CD8-positive, alpha-beta memory T cell (primary cell): Measurements from ENCODE around the gene SLC34A1. TPM values are rescaled to one million over a fixed set of nuclear protein-coding genes. Genes with fewer than 3 reads are reported as not detected.

ENCODE experiments used
- CTCF ChIA-PET: fragments of 350-600 bp; sonication (Branson Sonifier 250); formaldehyde crosslinking; loops from one replicate; lab custom pipeline; 2021; ENCODE audit warnings: antibody characterized with exemption; lab: Charles Lee
- POLR2A ChIA-PET: fragments of 350-600 bp; sonication (Branson Sonifier 250); formaldehyde crosslinking; loops from one replicate; lab custom pipeline; 2021; ENCODE audit warnings: antibody characterized with exemption; lab: Charles Lee
- DNase-seq, 5 donors: peaks; one replicate each; pipeline versions ENCODE4 v3.0.0 to v3.0.0-alpha.2; 2020 to 2022; ENCODE audit warnings: mixed read lengths in 1 of 5
- H3K27ac ChIP-seq: one replicate; pipeline ENCODE4 v1.7.0; 2013; ENCODE audit warnings: low read depth, mild to moderate bottlenecking, low read length, moderate library complexity
- H3K27me3 ChIP-seq: 2 replicates; pipeline ENCODE4 v1.7.0; 2013; ENCODE audit warnings: low read length, mild to moderate bottlenecking; ENCODE audit not compliant: insufficient read depth, poor library complexity, severe bottlenecking
- H3K36me3 ChIP-seq: 2 replicates; pipeline ENCODE4 v1.7.0; 2013; ENCODE audit warnings: mild to moderate bottlenecking, low read length, moderate library complexity; ENCODE audit not compliant: insufficient read depth
- H3K4me1 ChIP-seq: 2 replicates; pipeline ENCODE4 v1.7.0; 2013; ENCODE audit warnings: mild to moderate bottlenecking, low read length, moderate library complexity; ENCODE audit not compliant: insufficient read depth
- H3K4me3 ChIP-seq: 2 replicates; pipeline ENCODE4 v1.7.0; 2013; ENCODE audit warnings: mild to moderate bottlenecking, low read length
- H3K9me3 ChIP-seq: 2 replicates; pipeline ENCODE4 v1.7.0; 2013; ENCODE audit warnings: mild to moderate bottlenecking, low read length
- H3K27ac Mint-ChIP-seq, 8 donors: one replicate each; pipeline ENCODE4 v1.8.0; 2020 to 2021; ENCODE audit warnings: mixed read lengths in 8 of 8, mild to moderate bottlenecking in 6 of 8, inconsistent platforms in 3 of 8, moderate library complexity in 3 of 8
- H3K27me3 Mint-ChIP-seq, 2 donors: one replicate each; pipeline ENCODE4 v1.8.0; 2020 to 2021; ENCODE audit warnings: mixed read lengths in 2 of 2, mild to moderate bottlenecking in 1 of 2, moderate library complexity in 1 of 2
- H3K36me3 Mint-ChIP-seq, 3 donors: one replicate each; pipeline ENCODE4 v1.8.0; 2020 to 2021; ENCODE audit warnings: mixed read lengths in 3 of 3, inconsistent platforms in 1 of 3, mild to moderate bottlenecking in 1 of 3
- H3K4me1 Mint-ChIP-seq, 3 donors: one replicate each; pipeline ENCODE4 v1.8.0; 2020 to 2021; ENCODE audit warnings: mixed read lengths in 3 of 3, inconsistent platforms in 1 of 3, mild to moderate bottlenecking in 1 of 3
- H3K4me3 Mint-ChIP-seq, 7 donors: one replicate each; pipeline ENCODE4 v1.8.0; 2020 to 2021; ENCODE audit warnings: mixed read lengths in 7 of 7, mild to moderate bottlenecking in 6 of 7, moderate library complexity in 4 of 7, inconsistent platforms in 2 of 7
- H3K9me3 Mint-ChIP-seq, 5 donors: one replicate each; pipeline ENCODE4 v1.8.0; 2020 to 2022; ENCODE audit warnings: mixed read lengths in 5 of 5, mild to moderate bottlenecking in 3 of 5, moderate library complexity in 2 of 5, inconsistent platforms in 1 of 5
- polyA plus RNA-seq: library from polyadenylated mRNA; unstranded; fragments of 300-500 nt; fragmentation: Illumina TruSeq; gene quantifications from one replicate; pipeline ENCODE4 v1.2.3, GENCODE V29; 2021
- total RNA-seq, 2 experiments: library from RNA; stranded (reverse); gene quantifications; one replicate each; pipeline ENCODE4 v1.2.3, GENCODE V29; 2021

The SLC34A1 gene
- total and polyA plus RNA-seq, 3 experiments from 2014 or later = 0.09 to 0.17 TPM; not detected in 1

DNA sequence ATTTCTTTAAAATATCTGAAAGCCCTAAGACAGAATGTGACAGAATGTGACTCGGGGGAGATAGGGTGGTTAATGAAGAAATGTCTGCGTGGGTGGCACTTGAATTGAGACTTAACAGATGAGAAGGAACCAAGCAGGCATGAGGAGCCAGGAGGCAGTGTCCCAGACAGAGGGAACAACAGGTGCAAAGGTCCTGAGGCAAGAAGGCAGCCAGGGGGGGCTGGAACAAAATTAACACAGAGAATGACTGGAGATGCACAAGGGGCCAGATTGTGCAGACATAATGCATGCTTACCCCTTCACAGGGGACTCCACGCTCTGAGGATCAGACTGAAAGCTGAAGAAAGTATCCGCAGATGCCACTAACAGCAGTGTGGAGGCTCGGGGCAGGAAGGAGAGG is 34.5 kb upstream of the SLC34A1 start:
- peak overlapping the region; percentile 31 to 100 (median 93) for H3K27ac Mint-ChIP-seq
- Histone ChIP-seq H3K27me3 (no peaks in the 10 kb centered on the region), H3K4me3 (no peak overlapping the region), H3K36me3 (peaks cover 17% of the 10 kb centered on the region), H3K27ac (no peak overlapping the region), H3K9me3 (no peaks in the 10 kb centered on the region), H3K4me1 (peaks cover 40% of the 10 kb centered on the region)
- POLR2A ChIA-PET = interaction anchor here (1.8 kb wide), 1 partner anchor 10 kb away, joined by 5 read pairs; no protein-coding TSS in a partner anchor
- CTCF ChIA-PET = interaction anchor here (1.1 to 6.0 kb wide), 4 partner anchors 19 to 53 kb away, joined by 3 to 37 read pairs (median 10); no protein-coding TSS in a partner anchor
- H3K4me3 Mint-ChIP-seq = peak overlapping the region; percentile 97 to 100 (median 98)
- H3K4me1 Mint-ChIP-seq = peaks cover 51 to 72% (median 61%) of the 10 kb centered on the region in 3 donors
- H3K9me3 Mint-ChIP-seq = no peaks in the 10 kb centered on the region
- no peaks in the 10 kb centered on the region for H3K27me3 Mint-ChIP-seq
- DNase-seq = peak in 1 of 5 donors; percentile 35
- peaks cover 0 to 52% (median 0%) of the 10 kb centered on the region in 3 donors for H3K36me3 Mint-ChIP-seq

DNA sequence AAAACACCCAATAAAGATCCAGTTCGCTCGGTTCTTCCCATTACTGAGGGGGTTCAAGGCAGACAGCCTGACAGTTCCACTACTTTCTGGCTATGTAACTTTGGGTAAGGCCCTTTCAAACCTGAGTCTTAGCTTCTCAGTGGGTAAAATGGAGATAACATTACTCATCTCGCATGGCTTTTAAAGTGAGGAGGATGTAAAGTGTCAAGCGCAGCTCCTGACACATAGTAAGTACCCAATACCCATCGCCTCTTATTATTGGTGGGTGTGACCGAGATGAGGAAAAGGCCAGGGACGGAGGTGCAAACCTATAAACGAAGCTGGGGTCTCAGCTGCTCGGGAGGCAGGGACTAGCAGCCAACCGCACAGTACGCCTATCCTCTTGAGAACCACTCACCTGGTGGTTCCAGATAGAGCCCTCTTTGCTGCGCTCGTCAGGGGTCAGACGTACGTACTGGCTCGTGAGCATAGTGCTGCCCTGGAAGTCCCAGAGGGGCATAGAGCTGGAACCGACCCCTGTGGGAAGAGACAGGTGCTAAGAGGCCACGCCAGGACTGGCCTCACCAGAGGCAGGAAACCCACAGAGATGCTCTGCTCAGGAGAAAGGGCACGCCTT is 33.4 kb upstream of the SLC34A1 start:
- ChIA-PET POLR2A (interaction anchor here (1.0 to 2.7 kb wide), 6 partner anchors 9 to 109 kb away, joined by 3 to 23 read pairs (median 6); partner anchors contain the start of gene PRR7), CTCF (interaction anchor here (1.0 to 11.5 kb wide), 10 partner anchors 10 to 962 kb away, joined by 3 to 118 read pairs (median 6); partner anchors contain the start of genes HIGD2A, NOP16 and PDLIM7)
- Histone ChIP-seq H3K4me3 (peak overlapping the region; percentile 93), H3K27ac (peak overlapping the region; percentile 96), H3K27me3 (no peaks in the 10 kb centered on the region), H3K36me3 (peaks cover 17% of the 10 kb centered on the region), H3K9me3 (no peaks in the 10 kb centered on the region), H3K4me1 (peaks cover 50% of the 10 kb centered on the region)
- Mint-ChIP-seq H3K27ac (peak overlapping the region; percentile 94 to 100 (median 100)), H3K4me1 (peaks cover 59 to 76% (median 72%) of the 10 kb centered on the region in 3 donors), H3K27me3 (no peaks in the 10 kb centered on the region), H3K36me3 (peaks cover 0 to 47% (median 0%) of the 10 kb centered on the region in 3 donors), H3K4me3 (peak overlapping the region; percentile 97 to 100 (median 98)), H3K9me3 (no peaks in the 10 kb centered on the region)
- DNase-seq = peak in 1 of 5 donors; percentile 43

DNA sequence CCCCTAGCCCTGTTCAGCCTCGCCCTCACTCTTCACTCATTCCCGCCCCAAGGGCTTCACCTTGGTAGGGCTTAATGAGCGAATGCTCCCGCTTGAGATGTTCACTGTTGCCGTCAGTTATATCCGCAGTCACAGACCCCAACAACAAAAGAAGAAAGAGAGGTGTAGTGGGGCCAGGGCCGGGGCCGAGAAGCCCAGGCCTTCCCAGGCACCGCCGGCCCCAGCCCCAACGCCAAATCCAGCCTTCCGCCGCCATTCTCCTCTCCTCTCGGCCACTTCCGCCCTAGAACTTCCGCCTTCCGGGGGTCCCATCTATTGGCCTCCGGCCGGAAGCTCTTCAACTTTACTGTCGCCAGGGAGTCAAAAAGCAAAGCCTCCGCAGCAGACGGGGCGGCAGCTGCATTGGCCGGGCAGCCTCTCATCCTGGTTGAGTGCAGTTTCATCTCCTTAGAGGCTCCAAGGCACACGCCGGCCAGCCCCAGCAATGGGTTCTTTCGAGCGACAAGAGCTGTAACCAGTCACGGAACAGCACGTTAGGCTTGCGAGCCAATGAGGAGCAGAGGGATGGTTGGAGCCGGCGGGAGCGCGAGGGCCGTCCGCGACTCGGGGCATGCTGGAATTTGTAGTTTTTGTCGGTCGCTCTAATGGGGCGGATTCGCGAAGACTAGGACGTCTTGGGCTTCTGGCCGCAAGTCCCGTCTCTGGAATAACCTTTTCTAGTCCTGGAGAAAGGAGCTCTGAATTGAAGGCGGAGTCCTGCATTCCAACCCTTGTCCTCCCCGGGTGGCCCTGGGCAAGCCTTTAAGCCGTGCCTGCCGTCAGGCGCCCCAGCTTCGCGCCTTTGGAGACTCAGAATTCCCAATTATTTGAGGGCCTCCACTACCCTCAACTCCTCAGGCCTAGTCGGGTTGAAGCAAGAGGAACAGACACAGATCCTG is 32.6 kb upstream of the SLC34A1 start, which contains the start of gene LMAN2:
TSS of gene LMAN2 (minus strand) at position 277 of the 938 bp plus-strand sequence. CDS start at position 256, 21 bp downstream.
- ChIA-PET CTCF (interaction anchor here (1.0 to 11.5 kb wide), 9 partner anchors 10 to 963 kb away, joined by 3 to 118 read pairs (median 7); partner anchors contain the start of genes HIGD2A, NOP16 and PDLIM7), POLR2A (interaction anchor here (0.6 to 2.7 kb wide), 10 partner anchors 9 to 218 kb away, joined by 3 to 23 read pairs (median 4); partner anchors contain the start of genes GRK6, NSD1 and PRR7)
- DNase-seq = peak; percentile 85 to 94 (median 91)
- H3K4me3 Mint-ChIP-seq = peak within 1 kb of the TSS; percentile 97 to 100 (median 98)
- Histone ChIP-seq H3K4me3 (peak within 1 kb of the TSS; percentile 93), H3K27ac (peak within 1 kb of the TSS; percentile 96), H3K27me3 (no peaks in the 10 kb centered on the region), H3K9me3 (no peaks in the 10 kb centered on the region), H3K4me1 (peaks cover 57% of the 10 kb centered on the region), H3K36me3 (peaks cover 13% of the 10 kb centered on the region)
- H3K4me1 Mint-ChIP-seq = peaks cover 61 to 76% (median 72%) of the 10 kb centered on the region in 3 donors
- H3K27ac Mint-ChIP-seq = peak within 1 kb of the TSS; percentile 94 to 100 (median 100)
- peaks cover 0 to 39% (median 0%) of the 10 kb centered on the region in 3 donors for H3K36me3 Mint-ChIP-seq
- no peaks in the 10 kb centered on the region for H3K9me3 Mint-ChIP-seq
- H3K27me3 Mint-ChIP-seq = no peaks in the 10 kb centered on the region

DNA sequence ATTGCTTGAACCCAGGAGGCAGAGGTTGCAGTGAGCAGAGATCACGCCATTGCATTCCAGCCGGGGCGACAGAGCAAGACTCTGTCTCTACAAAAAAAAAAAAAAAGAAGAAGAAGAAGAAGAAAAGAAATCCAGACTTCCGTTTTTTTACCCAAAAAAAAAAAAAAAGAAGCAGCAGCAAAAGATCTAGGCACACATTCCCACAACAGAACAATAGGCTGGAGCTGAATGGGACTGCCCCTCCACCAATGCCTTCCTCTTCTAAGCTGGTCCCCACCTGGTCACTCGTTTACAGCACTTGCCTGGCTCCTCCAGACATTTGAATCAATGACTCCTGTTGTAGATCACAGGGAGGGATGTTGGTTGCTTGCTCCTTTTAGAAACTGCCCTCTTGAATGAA is 31.1 kb upstream of the SLC34A1 start:
- H3K4me3 ChIP-seq = no peak overlapping the region
- peak overlapping the region in 3 of 7 donors; percentile 43 to 51 (median 44) for H3K4me3 Mint-ChIP-seq
- H3K27ac Mint-ChIP-seq = peak overlapping the region in 2 of 8 donors; percentile 50 to 62
- no peak overlapping the region for H3K27ac ChIP-seq
- ChIA-PET POLR2A (interaction anchor here (0.6 to 1.5 kb wide), 2 partner anchors 17 to 220 kb away, joined by 3 to 4 read pairs; partner anchors contain the start of gene NSD1), CTCF (interaction anchor here (1.2 to 11.5 kb wide), 5 partner anchors 9 to 102 kb away, joined by 5 to 118 read pairs (median 13); no protein-coding TSS in a partner anchor)
- H3K9me3 ChIP-seq = no peaks in the 10 kb centered on the region
- peaks cover 0 to 2% (median 0%) of the 10 kb centered on the region in 5 donors for H3K9me3 Mint-ChIP-seq
- no peaks in the 10 kb centered on the region for H3K27me3 ChIP-seq
- no peaks in the 10 kb centered on the region for H3K27me3 Mint-ChIP-seq
- peaks cover 58% of the 10 kb centered on the region for H3K4me1 ChIP-seq
- H3K36me3 Mint-ChIP-seq = peaks cover 0 to 30% (median 0%) of the 10 kb centered on the region in 3 donors
- DNase-seq = no peak
- H3K4me1 Mint-ChIP-seq = peaks cover 62 to 74% (median 72%) of the 10 kb centered on the region in 3 donors
- peaks cover 13% of the 10 kb centered on the region for H3K36me3 ChIP-seq

DNA sequence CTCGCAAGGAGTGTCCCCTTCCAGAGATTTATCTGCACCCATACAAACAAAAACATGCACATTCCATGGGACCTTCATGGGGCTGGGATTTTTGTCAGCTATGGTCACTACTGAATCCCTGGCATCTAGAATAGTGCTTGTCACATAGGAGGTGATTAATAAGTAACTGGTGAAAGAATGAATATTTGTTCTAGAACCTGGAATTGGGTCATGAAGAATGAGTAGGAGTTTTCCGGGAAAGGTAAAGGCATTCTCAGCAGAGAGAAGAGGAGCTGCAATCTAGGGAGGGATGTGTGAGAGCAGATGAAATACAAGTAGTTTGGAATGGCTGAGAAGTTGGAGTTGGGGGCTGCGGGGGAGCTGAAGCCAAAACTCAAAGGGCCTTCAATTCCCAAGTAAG is 30.0 kb upstream of the SLC34A1 start:
- ChIA-PET CTCF (interaction anchor here (0.9 to 11.5 kb wide), 6 partner anchors 16 to 103 kb away, joined by 3 to 118 read pairs (median 6); no protein-coding TSS in a partner anchor), POLR2A (no interaction called here)
- H3K36me3 Mint-ChIP-seq = peaks cover 0 to 33% (median 0%) of the 10 kb centered on the region in 3 donors
- H3K9me3 Mint-ChIP-seq = peaks cover 0 to 2% (median 0%) of the 10 kb centered on the region in 5 donors
- no peaks in the 10 kb centered on the region for H3K27me3 ChIP-seq
- peaks cover 9% of the 10 kb centered on the region for H3K36me3 ChIP-seq
- no peak for DNase-seq
- H3K27ac ChIP-seq = no peak overlapping the region
- no peak overlapping the region for H3K4me3 ChIP-seq
- H3K4me3 Mint-ChIP-seq = peak overlapping the region in 3 of 7 donors; percentile 21 to 53 (median 51)
- peak overlapping the region in 3 of 8 donors; percentile 40 to 81 (median 80) for H3K27ac Mint-ChIP-seq
- H3K4me1 ChIP-seq = peaks cover 59% of the 10 kb centered on the region
- H3K9me3 ChIP-seq = no peaks in the 10 kb centered on the region
- H3K4me1 Mint-ChIP-seq = peaks cover 66 to 76% (median 76%) of the 10 kb centered on the region in 3 donors
- no peaks in the 10 kb centered on the region for H3K27me3 Mint-ChIP-seq

DNA sequence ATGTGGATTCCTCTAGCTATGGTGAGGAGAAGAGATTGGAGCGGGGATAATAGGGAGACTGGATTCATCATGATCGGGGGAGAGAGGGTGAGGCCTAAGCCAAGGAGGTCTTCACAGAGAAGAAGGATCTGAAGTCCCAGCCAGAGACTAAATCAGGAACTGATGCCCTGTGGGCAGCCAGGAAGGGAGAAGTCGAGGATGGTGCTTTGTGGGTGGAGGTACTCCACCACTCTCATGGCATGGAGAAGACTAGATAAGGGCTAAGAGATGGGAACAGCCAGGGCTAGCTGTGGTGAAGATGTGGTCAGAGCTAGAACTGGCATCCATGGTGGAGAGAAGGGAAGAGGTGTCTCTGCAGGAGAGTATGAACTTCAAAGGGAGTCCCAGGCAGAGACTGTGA is 29.5 kb upstream of the SLC34A1 start:
- H3K27ac Mint-ChIP-seq = peak overlapping the region in 3 of 8 donors; percentile 24 to 81 (median 40)
- no peak overlapping the region for H3K4me3 ChIP-seq

More for the DNA sequence above, 29.5 kb upstream of the SLC34A1 start:
- Histone ChIP-seq H3K4me1 (peaks cover 59% of the 10 kb centered on the region), H3K27me3 (no peaks in the 10 kb centered on the region), H3K36me3 (peaks cover 4% of the 10 kb centered on the region), H3K27ac (no peak overlapping the region), H3K9me3 (no peaks in the 10 kb centered on the region)
- H3K4me1 Mint-ChIP-seq = peaks cover 66 to 76% (median 76%) of the 10 kb centered on the region in 3 donors
- CTCF ChIA-PET = interaction anchor here (0.9 to 11.5 kb wide), 8 partner anchors 15 to 102 kb away, joined by 3 to 118 read pairs (median 6); no protein-coding TSS in a partner anchor
- H3K27me3 Mint-ChIP-seq = no peaks in the 10 kb centered on the region
- H3K36me3 Mint-ChIP-seq = peaks cover 0 to 29% (median 0%) of the 10 kb centered on the region in 3 donors
- H3K4me3 Mint-ChIP-seq = peak overlapping the region in 1 of 7 donors; percentile 53
- no peak for DNase-seq
- H3K9me3 Mint-ChIP-seq = peaks cover 0 to 2% (median 0%) of the 10 kb centered on the region in 5 donors
- POLR2A ChIA-PET = no interaction called here
